H1 (cell line): ENCODE results near the gene CLINT1. TPM values are rescaled to one million over a fixed set of nuclear protein-coding genes. Genes with fewer than 3 reads are reported as not detected.

Experiments
- CTCF ChIA-PET: fragments of 300-600 bp; sonication (Branson Sonifier 250); formaldehyde crosslinking; loops from one replicate; lab custom pipeline; 2021; ENCODE audit not compliant: partially characterized antibody; lab: Charles Lee
- POLR2A ChIA-PET: fragments of 300-600 bp; sonication (Branson Sonifier 250); formaldehyde crosslinking; loops from one replicate; lab custom pipeline; 2021; ENCODE audit warnings: inconsistent platforms; ENCODE audit not compliant: partially characterized antibody; lab: Charles Lee
- DNase-seq, 2 experiments: peaks; one replicate each; pipeline versions ENCODE4 v3.0.0 to v3.0.0-alpha.2; 2010 to 2022; ENCODE audit warnings: low spot score in 2 of 2, low read depth in 1 of 2, mixed read lengths in 1 of 2
- FAIRE-seq: peaks from 2 replicates; lab custom pipeline; 2011; peaks lifted over from hg19 to GRCh38; lab: Jason Lieb, UNC
- H2AFZ ChIP-seq: 2 replicates; pipeline ENCODE4 v1.8.1; 2012; ENCODE audit warnings: low read length, inconsistent platforms
- H2AK5ac ChIP-seq: 2 replicates; pipeline ENCODE4 v1.6.1; 2013; ENCODE audit warnings: low read depth, low read length
- H2BK120ac ChIP-seq: replicated peaks from 2 replicates; pipeline ENCODE3; 2013; ENCODE audit warnings: low read depth, low read length, inconsistent platforms
- H2BK12ac ChIP-seq: 2 replicates; pipeline ENCODE4 v1.6.1; 2013; ENCODE audit warnings: low read depth, low read length
- H2BK15ac ChIP-seq: 2 replicates; pipeline ENCODE4 v1.6.1; 2013; ENCODE audit warnings: low read length
- H2BK20ac ChIP-seq: 2 replicates; pipeline ENCODE4 v1.6.1; 2013; ENCODE audit warnings: low read length
- H2BK5ac ChIP-seq: 2 replicates; pipeline ENCODE4 v1.6.1; 2013; ENCODE audit warnings: low read depth, low read length
- H3K14ac ChIP-seq: 2 replicates; pipeline ENCODE4 v1.6.1; 2013; ENCODE audit warnings: inconsistent platforms; ENCODE audit not compliant: insufficient read length
- H3K18ac ChIP-seq: 2 replicates; pipeline ENCODE4 v1.6.1; 2013; ENCODE audit warnings: low read length; ENCODE audit errors: extremely low read depth
- H3K23ac ChIP-seq: 2 replicates; pipeline ENCODE4 v1.6.1; 2013; ENCODE audit warnings: inconsistent platforms; ENCODE audit not compliant: insufficient read length
- H3K23me2 ChIP-seq: 2 replicates; pipeline ENCODE4 v1.6.1; 2013; ENCODE audit warnings: low read depth, low read length
- H3K27ac ChIP-seq: 2 replicates; pipeline ENCODE4 v1.6.1; 2011; ENCODE audit warnings: low read depth, low read length, inconsistent platforms
- H3K27me3 ChIP-seq, 4 experiments: replicated peaks in 1 of 4; 1 replicate in 1 of 4; 2 replicates in 3 of 4; pipeline versions ENCODE4 v1.6.1 to v1.8.1; 2011 to 2013; ENCODE audit warnings: low read length in 3 of 4, mild to moderate bottlenecking in 3 of 4, inconsistent platforms in 2 of 4, mixed read lengths in 2 of 4, moderate library complexity in 1 of 4; ENCODE audit not compliant: control insufficient read depth in 3 of 4, insufficient read depth in 3 of 4; ENCODE audit errors: extremely low read depth in 1 of 4
- H3K36me3 ChIP-seq, 4 experiments: 2 replicates each; pipeline versions ENCODE4 v1.6.1 to v1.8.1; 2011 to 2013; ENCODE audit warnings: mild to moderate bottlenecking in 4 of 4, low read length in 3 of 4, moderate library complexity in 2 of 4, control low read depth in 1 of 4, inconsistent platforms in 1 of 4; ENCODE audit not compliant: insufficient read depth in 4 of 4, control insufficient read depth in 2 of 4
- H3K4ac ChIP-seq: replicated peaks from 2 replicates; pipeline ENCODE3; 2013; ENCODE audit warnings: low read length, low read depth, mixed read lengths, inconsistent platforms; ENCODE audit not compliant: insufficient read length
- H3K4me1 ChIP-seq, 4 experiments: replicated peaks in 1 of 4; 1 replicate in 1 of 4; 2 replicates in 3 of 4; pipeline versions ENCODE4 v1.6.1 to v1.8.1; 2011 to 2013; ENCODE audit warnings: low read length in 3 of 4, inconsistent platforms in 2 of 4, mixed read lengths in 1 of 4; ENCODE audit not compliant: insufficient read depth in 4 of 4, control insufficient read depth in 3 of 4
- H3K4me2 ChIP-seq, 2 experiments: 2 replicates each; pipeline versions ENCODE4 v1.6.1 to v1.8.1; 2011 to 2013; ENCODE audit warnings: low read depth in 2 of 2, low read length in 2 of 2, control low read depth in 1 of 2, inconsistent platforms in 1 of 2, mild to moderate bottlenecking in 1 of 2; ENCODE audit not compliant: insufficient read depth in 1 of 2
- H3K4me3 ChIP-seq, 4 experiments: fragments of 200-600, 300-600 bp in 1 of 4; sonication (generic), shearing (Covaris generic), sonication (Bioruptor Twin) in 1 of 4; 2 replicates each; pipeline versions ENCODE4 v1.5.1 to v1.8.1; 2011 to 2016; ENCODE audit warnings: low read length in 4 of 4, low read depth in 3 of 4, control low read depth in 2 of 4, inconsistent platforms in 2 of 4, mild to moderate bottlenecking in 2 of 4, mixed read lengths in 1 of 4, moderate library complexity in 1 of 4; ENCODE audit not compliant: insufficient read depth in 2 of 4; ENCODE audit errors: extremely low read depth in 1 of 4
- H3K56ac ChIP-seq: replicated peaks from 2 replicates; pipeline ENCODE3; 2013; ENCODE audit warnings: low read depth, mild to moderate bottlenecking, mixed read lengths, low read length, inconsistent platforms; ENCODE audit not compliant: insufficient read length
- H3K79me1 ChIP-seq: 2 replicates; pipeline ENCODE4 v1.6.1; 2013; ENCODE audit warnings: low read depth, low read length, control low read depth
- H3K79me2 ChIP-seq, 2 experiments: 2 replicates each; pipeline versions ENCODE4 v1.6.1 to v1.8.1; 2012 to 2013; ENCODE audit warnings: low read length in 2 of 2, mild to moderate bottlenecking in 2 of 2, inconsistent platforms in 1 of 2; ENCODE audit not compliant: insufficient read depth in 2 of 2, control insufficient read depth in 1 of 2
- H3K9ac ChIP-seq, 4 experiments: replicated peaks in 1 of 4; 1 replicate in 1 of 4; 2 replicates in 3 of 4; pipeline versions ENCODE4 v1.6.1 to v1.8.1; 2011 to 2013; ENCODE audit warnings: low read depth in 3 of 4, low read length in 3 of 4, control low read depth in 2 of 4, mild to moderate bottlenecking in 2 of 4, moderate library complexity in 2 of 4, inconsistent platforms in 1 of 4; ENCODE audit errors: extremely low read depth in 1 of 4
- H3K9me3 ChIP-seq, 2 experiments: 2 replicates each; pipeline versions ENCODE4 v1.6.1 to v1.8.1; 2012 to 2013; ENCODE audit warnings: mild to moderate bottlenecking in 2 of 2, moderate library complexity in 2 of 2, control low read depth in 1 of 2, inconsistent platforms in 1 of 2, low read depth in 1 of 2, low read length in 1 of 2, mixed read lengths in 1 of 2; ENCODE audit not compliant: insufficient read depth in 2 of 2
- H4K20me1 ChIP-seq, 2 experiments: replicated peaks in 1 of 2; 2 replicates each; pipeline versions ENCODE3 to v1.8.1; 2011 to 2013; ENCODE audit warnings: inconsistent platforms in 2 of 2, low read length in 2 of 2, mild to moderate bottlenecking in 1 of 2; ENCODE audit not compliant: insufficient read depth in 2 of 2, control insufficient read depth in 1 of 2
- H4K5ac ChIP-seq: 2 replicates; pipeline ENCODE4 v1.6.1; 2013; ENCODE audit warnings: low read length, low read depth, mixed read lengths, inconsistent platforms; ENCODE audit not compliant: insufficient read length
- H4K8ac ChIP-seq: 2 replicates; pipeline ENCODE4 v1.8.0; 2013; ENCODE audit warnings: mild to moderate bottlenecking, moderate library complexity, low read length, inconsistent platforms; ENCODE audit not compliant: insufficient read depth; ENCODE audit errors: extremely low read depth
- H4K91ac ChIP-seq: replicated peaks from 2 replicates; pipeline ENCODE3; 2013; ENCODE audit warnings: low read length, mixed read lengths, inconsistent platforms; ENCODE audit not compliant: insufficient read length
- EZH2 ChIP-seq: fragments of 200-600 bp; sonication (generic); IDR thresholded peaks from 2 replicates; pipeline ENCODE4 v1.7.1; 2012; ENCODE audit warnings: low read depth, mild to moderate bottlenecking, moderate library complexity, low read length, inconsistent platforms; ENCODE audit not compliant: severe bottlenecking
- NANOG ChIP-seq: IDR thresholded peaks from 2 replicates; pipeline ENCODE4 v1.6.1; 2011; ENCODE audit warnings: low read length, low read depth, mild to moderate bottlenecking, inconsistent platforms; ENCODE audit not compliant: insufficient read depth, poor library complexity, severe bottlenecking
- WGBS, 2 experiments: shearing (Covaris generic) in 1 of 2; methylation state at CpG; one replicate each; pipeline versions ENCODE4 v1.1.6 to v1.1.7; 2013 to 2015; ENCODE audit warnings: low lambda C conversion rate in 2 of 2, mixed read lengths in 2 of 2, inconsistent platforms in 1 of 2, low coverage in 1 of 2, missing lambda C conversion rate in 1 of 2; ENCODE audit not compliant: insufficient replicate concordance in 2 of 2, insufficient coverage in 1 of 2, insufficient read length in 1 of 2; ENCODE audit errors: extremely low coverage in 1 of 2, missing lambda C conversion rate in 1 of 2; 5-methylcytosine and 5-hydroxymethylcytosine counted together
- polyA plus RNA-seq, 7 experiments: library from polyadenylated mRNA; depleted of rRNA in 3 of 7; stranded (reverse) in 5 of 7; unstranded in 2 of 7; fragments of >200 nt in 5 of 7; fragments of 200-250 nt in 2 of 7; gene quantifications; 1 replicate in 5 of 7; 2 replicates in 1 of 7; 4 replicates in 1 of 7; pipeline versions ENCODE4 v1.2.1 to v1.2.3, GENCODE V29; 2011 to 2013; ENCODE audit warnings: missing spikeins in 2 of 7, mixed read lengths in 2 of 7
- total RNA-seq: library from RNA; stranded (reverse); fragmentation: NEBNext Ultra II Directional; extraction: Animal tissue kit (Norgen Biotek cat#: 25700); gene quantifications from 2 replicates; pipeline ENCODE4 v1.2.1, GENCODE V29; 2021

The CLINT1 gene
- total and polyA plus RNA-seq, 2 of the 8 experiments (the other 6 are each of a cell fraction or from before 2014, with no cell fraction given) = 85.9 to 140 TPM

GRCh38 chr5:157865781-157866180 is 6.8 kb upstream of the CLINT1 start:
- Histone ChIP-seq H3K23me2 (no peaks in the 10 kb centered on the region), H3K4ac (no peak overlapping the region), H3K14ac (no peak overlapping the region), H2BK12ac (no peak overlapping the region), H3K27ac (no peak overlapping the region), H3K27me3 (no peaks in the 10 kb centered on the region), H2AK5ac (no peak overlapping the region), H2BK120ac (no peak overlapping the region), H3K79me1 (no peaks in the 10 kb centered on the region), H4K8ac (no peak overlapping the region), H3K4me2 (no peak overlapping the region), H4K5ac (no peak overlapping the region), H3K56ac (no peak overlapping the region), H3K4me1 (peaks cover 0 to 6% (median 2%) of the 10 kb centered on the region in 4 experiments; a peak in 3 of 7 replicates), H2BK15ac (no peak overlapping the region), H3K4me3 (no peak overlapping the region), H2BK20ac (no peak overlapping the region), H3K36me3 (no peaks in the 10 kb centered on the region), H2BK5ac (no peak overlapping the region), H3K9me3 (peaks cover 0 to 3% of the 10 kb centered on the region in 2 experiments; a peak in 1 of 4 replicates), H4K20me1 (no peaks in the 10 kb centered on the region), H3K23ac (no peak overlapping the region), H3K9ac (no peak overlapping the region), H3K18ac (no peak overlapping the region), H4K91ac (no peak overlapping the region), H2AFZ (no peak overlapping the region), H3K79me2 (no peaks in the 10 kb centered on the region)
- DNase-seq (no peak), FAIRE-seq (no peak)
- 83% methylated on average over 4 of the region's 4 CpGs; no CpG with 5 or more reads in 1 of the 2 experiments for WGBS, 2 experiments
- TF ChIP-seq EZH2 (no peak), NANOG (no peak)
- POLR2A ChIA-PET = no interaction called here
- CTCF ChIA-PET = interaction anchor here (0.6 to 4.3 kb wide), 4 partner anchors 11 to 432 kb away, joined by 3 to 25 read pairs (median 5); no protein-coding TSS in a partner anchor
